ENCODE data around the gene SSTR5. TPM values are rescaled to one million over a fixed set of nuclear protein-coding genes. Genes with fewer than 3 reads are reported as not detected.
"Not testable (repeated sequence)": the region's sequence is repeated elsewhere in the genome, so short reads cannot be mapped to it uniquely, and the experiment has no call there.

SSTR5 gene
- not detected in 2 replicates for total RNA-seq
- 0.55 TPM in 1 of 2 replicates, not detected in the other for polyA plus RNA-seq

DNA sequence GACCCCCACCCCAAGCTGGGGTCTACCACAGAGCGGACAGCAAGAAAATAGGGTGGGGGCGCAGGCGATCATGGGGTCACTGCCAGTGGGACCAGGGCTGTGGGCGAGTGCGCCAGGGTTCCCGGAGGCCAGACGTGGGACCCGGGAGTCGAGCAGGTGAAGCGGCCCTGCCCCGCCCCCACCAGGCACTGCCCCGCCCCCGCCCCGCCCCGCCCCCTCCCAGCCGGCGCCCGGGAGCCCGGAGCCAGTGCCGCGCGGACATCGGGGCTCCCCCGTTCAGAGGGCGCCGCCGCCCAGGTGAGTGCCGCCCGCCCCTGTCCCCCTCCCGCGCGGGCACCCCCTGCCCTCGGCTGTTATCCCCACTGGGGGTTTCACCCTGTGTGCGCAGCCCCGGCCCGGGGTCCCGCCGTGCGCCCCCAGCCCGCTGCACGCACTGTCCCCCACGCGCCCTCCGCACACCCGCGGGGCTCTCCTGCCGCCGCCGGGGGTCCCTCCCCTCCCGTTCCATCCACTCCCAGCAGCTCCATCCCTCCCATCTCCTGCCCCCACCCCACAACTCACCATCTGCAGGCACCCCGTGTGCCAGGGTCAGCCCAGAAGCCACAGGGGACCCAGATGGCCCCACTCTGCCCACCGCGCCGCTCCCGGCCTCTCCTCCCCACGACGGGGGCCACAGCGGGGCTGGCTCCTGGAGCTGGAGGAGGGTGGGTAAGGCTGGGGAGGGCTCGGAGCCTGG is at the start of gene SSTR5:
SSTR5 (plus strand) TSS at position 222 of the 736 bp plus-strand sequence. CDS start 6,122 bp downstream, outside the sequence.
- Histone ChIP-seq H3K36me3 (no peaks in the 10 kb centered on the region), H3K27me3 (peaks cover 39% of the 10 kb centered on the region), H3K4me3 (no peak within 1 kb of the TSS), H3K27ac (no peak within 1 kb of the TSS), H3K4me1 (ENCODE audit: low read depth) (peaks cover 7% of the 10 kb centered on the region), H3K9me3 (ENCODE audit: low read depth) (no peaks in the 10 kb centered on the region)
- no peak for DNase-seq (ENCODE audit: low read depth in 1 of 2, low spot score in 1 of 2)
- TF ChIP-seq, protein P1, sequence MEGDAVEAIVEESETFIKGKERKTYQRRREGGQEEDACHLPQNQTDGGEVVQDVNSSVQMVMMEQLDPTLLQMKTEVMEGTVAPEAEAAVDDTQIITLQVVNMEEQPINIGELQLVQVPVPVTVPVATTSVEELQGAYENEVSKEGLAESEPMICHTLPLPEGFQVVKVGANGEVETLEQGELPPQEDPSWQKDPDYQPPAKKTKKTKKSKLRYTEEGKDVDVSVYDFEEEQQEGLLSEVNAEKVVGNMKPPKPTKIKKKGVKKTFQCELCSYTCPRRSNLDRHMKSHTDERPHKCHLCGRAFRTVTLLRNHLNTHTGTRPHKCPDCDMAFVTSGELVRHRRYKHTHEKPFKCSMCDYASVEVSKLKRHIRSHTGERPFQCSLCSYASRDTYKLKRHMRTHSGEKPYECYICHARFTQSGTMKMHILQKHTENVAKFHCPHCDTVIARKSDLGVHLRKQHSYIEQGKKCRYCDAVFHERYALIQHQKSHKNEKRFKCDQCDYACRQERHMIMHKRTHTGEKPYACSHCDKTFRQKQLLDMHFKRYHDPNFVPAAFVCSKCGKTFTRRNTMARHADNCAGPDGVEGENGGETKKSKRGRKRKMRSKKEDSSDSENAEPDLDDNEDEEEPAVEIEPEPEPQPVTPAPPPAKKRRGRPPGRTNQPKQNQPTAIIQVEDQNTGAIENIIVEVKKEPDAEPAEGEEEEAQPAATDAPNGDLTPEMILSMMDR (IDR thresholded peaks at IDR 0.05; ENCODE audit: low read depth, low read length) = no peak

DNA sequence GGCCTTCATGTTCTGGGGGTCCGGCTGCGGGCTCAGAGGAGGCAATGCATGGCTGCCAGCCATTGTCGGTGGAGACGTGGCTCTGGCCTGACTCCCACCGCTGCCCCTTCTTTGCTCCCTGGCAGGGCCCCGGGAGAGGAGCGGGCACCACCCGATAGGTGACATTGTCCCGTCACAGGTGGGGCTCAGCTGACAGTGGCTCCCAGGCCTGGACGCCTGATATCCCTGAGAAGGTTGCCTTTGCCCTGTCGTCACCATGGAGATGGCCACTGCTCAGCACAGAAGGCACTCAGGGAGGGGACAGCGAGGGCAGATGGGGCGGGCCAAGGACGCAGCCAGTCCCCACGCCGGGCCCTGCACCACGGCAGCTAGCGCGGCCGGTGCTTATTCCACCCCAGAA is 48.4 kb upstream of the SSTR5 start:
- DNase-seq (ENCODE audit: low read depth in 1 of 2, low spot score in 1 of 2) = no peak
- Histone ChIP-seq H3K27me3 (no peaks in the 10 kb centered on the region), H3K4me3 (no peak overlapping the region), H3K9me3 (ENCODE audit: low read depth) (no peaks in the 10 kb centered on the region), H3K36me3 (no peaks in the 10 kb centered on the region), H3K4me1 (ENCODE audit: low read depth) (peaks cover 8% of the 10 kb centered on the region), H3K27ac (no peak overlapping the region)
- TF ChIP-seq, protein P1 (IDR thresholded peaks at IDR 0.05; ENCODE audit: low read depth, low read length) = no peak

GRCh38 chr16:1025183-1025809 is 47.3 kb upstream of the SSTR5 start:
- not testable (repeated sequence) for H3K4me1 ChIP-seq (ENCODE audit: low read depth); H3K27me3 ChIP-seq; H3K4me3 ChIP-seq; H3K27ac ChIP-seq; H3K9me3 ChIP-seq (ENCODE audit: low read depth); H3K36me3 ChIP-seq
- peak in 1 of 2 donors; percentile 28 for DNase-seq (ENCODE audit: low read depth in 1 of 2, low spot score in 1 of 2)

DNA sequence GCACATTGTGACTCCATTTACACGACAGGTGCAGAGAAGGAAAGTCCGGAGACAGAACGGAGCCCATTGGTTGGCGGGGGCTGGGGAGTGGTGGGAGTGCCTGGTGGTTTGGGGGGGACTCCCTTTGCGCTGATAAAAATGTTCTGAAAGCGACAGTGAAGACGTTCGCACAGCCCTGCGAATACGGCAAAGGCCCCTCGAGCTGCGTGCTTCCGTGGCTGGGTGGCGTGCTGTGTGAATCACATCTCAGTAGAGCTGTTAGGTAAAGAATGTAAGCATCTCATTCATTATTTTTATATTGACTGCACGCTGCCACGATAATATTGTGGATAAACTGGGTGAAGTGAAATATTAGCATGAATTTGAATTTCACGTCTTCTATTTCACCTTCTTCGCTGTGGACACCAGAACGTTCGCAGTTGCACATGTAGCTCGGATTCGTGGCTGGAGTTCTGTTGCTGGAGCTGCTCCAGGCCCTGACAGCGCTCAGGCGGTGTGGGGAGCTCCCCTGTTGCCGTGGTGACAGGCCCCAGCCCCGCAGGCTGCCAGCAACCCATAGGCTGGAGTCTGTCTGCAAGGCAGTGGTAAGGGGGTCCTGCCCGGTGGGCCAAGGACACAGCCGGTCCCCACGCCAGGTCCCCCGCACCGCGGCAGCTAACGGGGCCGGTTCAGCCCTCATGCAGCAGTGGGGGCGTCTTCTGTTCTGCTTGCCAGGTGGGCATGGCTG is 46.3 kb upstream of the SSTR5 start:
- Histone ChIP-seq H3K4me3 (no peak overlapping the region), H3K27me3 (no peaks in the 10 kb centered on the region)

GRCh38 chr16:1026784-1027500 is 45.6 kb upstream of the SSTR5 start:
- no peaks in the 10 kb centered on the region for H3K9me3 ChIP-seq (ENCODE audit: low read depth)
- TF ChIP-seq, protein P1 (IDR thresholded peaks at IDR 0.05; ENCODE audit: low read depth, low read length) = no peak
- no peaks in the 10 kb centered on the region for H3K27me3 ChIP-seq
- no peaks in the 10 kb centered on the region for H3K36me3 ChIP-seq
- peaks cover 11% of the 10 kb centered on the region for H3K4me1 ChIP-seq (ENCODE audit: low read depth)
- DNase-seq (ENCODE audit: low read depth in 1 of 2, low spot score in 1 of 2) = no peak
- H3K27ac ChIP-seq = no peak overlapping the region
- H3K4me3 ChIP-seq = no peak overlapping the region

More for the DNA sequence above, 46.3 kb upstream of the SSTR5 start:
- H3K4me1 ChIP-seq (ENCODE audit: low read depth) = peaks cover 11% of the 10 kb centered on the region
- H3K36me3 ChIP-seq = no peaks in the 10 kb centered on the region
- TF ChIP-seq, protein P1 (IDR thresholded peaks at IDR 0.05; ENCODE audit: low read depth, low read length) = no peak
- H3K9me3 ChIP-seq (ENCODE audit: low read depth) = no peaks in the 10 kb centered on the region
- H3K27ac ChIP-seq = no peak overlapping the region
- DNase-seq (ENCODE audit: low read depth in 1 of 2, low spot score in 1 of 2) = peak in 1 of 2 donors; percentile 30

Data from cardiac muscle cell (in vitro differentiated cells and primary cell).